HCEC 1CT (cell line): ENCODE data around the gene ZDHHC14.

ENCODE experiments used
- DNase-seq: peaks from one replicate; pipeline ENCODE4 v3.0.0-alpha.2; 2017

ZDHHC14 gene

GRCh38 chr6:157632821-157633220 lies 251.8 kb downstream of the ZDHHC14 start:
- DNase-seq = peak; percentile 37

GRCh38 chr6:157634546-157634945 lies 253.6 kb downstream of the ZDHHC14 start:
- no peak for DNase-seq

GRCh38 chr6:157635388-157636244 lies 254.6 kb downstream of the ZDHHC14 start:
- no peak for DNase-seq

- no peak for DNase-seq
Measured at GRCh38 chr6:157637516-157637915, 256.5 kb downstream of the ZDHHC14 start.

GRCh38 chr6:157637941-157638662 lies 257.1 kb downstream of the ZDHHC14 start:
- no peak for DNase-seq

GRCh38 chr6:157638779-157639178 lies 257.8 kb downstream of the ZDHHC14 start:
- DNase-seq = no peak

GRCh38 chr6:157640746-157641451 lies 259.9 kb downstream of the ZDHHC14 start:
- DNase-seq = no peak

- no peak for DNase-seq
Measured at GRCh38 chr6:157641837-157642236, 260.8 kb downstream of the ZDHHC14 start.

GRCh38 chr6:157642736-157643135 lies 261.7 kb downstream of the ZDHHC14 start:
- DNase-seq = no peak

- peak; percentile 17 for DNase-seq
Measured at GRCh38 chr6:157644043-157644810, 263.2 kb downstream of the ZDHHC14 start.

- DNase-seq = no peak
Measured at GRCh38 chr6:157645201-157645795, 264.3 kb downstream of the ZDHHC14 start.

- DNase-seq = no peak
Measured at GRCh38 chr6:157646012-157646411, 265.0 kb downstream of the ZDHHC14 start.

GRCh38 chr6:157647261-157647915 lies 266.4 kb downstream of the ZDHHC14 start:
- no peak for DNase-seq

- DNase-seq = no peak
Measured at GRCh38 chr6:157648561-157648960, 267.6 kb downstream of the ZDHHC14 start.

GRCh38 chr6:157649311-157650260 lies 268.6 kb downstream of the ZDHHC14 start:
- DNase-seq = no peak

GRCh38 chr6:157650261-157650640 lies 269.3 kb downstream of the ZDHHC14 start:
- DNase-seq = no peak

GRCh38 chr6:157650801-157651200 lies 269.8 kb downstream of the ZDHHC14 start:
- no peak for DNase-seq

- DNase-seq = no peak
Measured at GRCh38 chr6:157651731-157652490, 270.9 kb downstream of the ZDHHC14 start.

GRCh38 chr6:157652601-157653363 lies 271.8 kb downstream of the ZDHHC14 start:
- DNase-seq = no peak
